ENCODE measurements around the gene PCBP3.

The PCBP3 gene

GRCh38 chr21:45990741-45991605 lies 347.4 kb downstream of the PCBP3 start:
- DNase-seq (ENCODE audit: low read depth in 3 of 3) = no peak

- DNase-seq (ENCODE audit: low read depth in 3 of 3) = no peak
These were observed 348.2 kb downstream of the PCBP3 start for GRCh38 chr21:45991606-45992300.
